ENCODE measurements around the gene PRXL2A.

GRCh38 chr10:80437227-80437626 is 28.9 kb downstream of the PRXL2A start:
- no peak for TF ChIP-seq CTCF (IDR thresholded peaks at IDR 0.05)
- no peak for TF ChIP-seq POLR2A (IDR thresholded peaks at IDR 0.05)

All from lower leg skin (tissue), 3 donors.